K562 (cell line): ENCODE measurements around the gene BBC3. TPM values are rescaled to one million over a fixed set of nuclear protein-coding genes. Genes with fewer than 3 reads are reported as not detected.

Experiments
- CC2D1A ChIP-seq: fragments of 450-650 bp; IDR thresholded peaks from 2 replicates; pipeline ENCODE4 v1.6.1; 2017; ENCODE audit warnings: mild to moderate bottlenecking
- CCAR2 ChIP-seq: fragments of 200-400 bp; formaldehyde crosslinking; IDR thresholded peaks from 2 replicates; pipeline ENCODE4 v1.6.1; 2017; ENCODE audit warnings: mild to moderate bottlenecking, low read depth, low read length
- DACH1 ChIP-seq: fragments of 450-650 bp; IDR thresholded peaks from 2 replicates; pipeline ENCODE4 v1.6.1; 2018; ENCODE audit not compliant: partially characterized antibody
- DPF2 ChIP-seq: fragments of 450-650 bp; IDR thresholded peaks from 2 replicates; pipeline ENCODE4 v1.6.1; 2016
- ELF4 ChIP-seq: fragments of 450-650 bp; formaldehyde crosslinking; IDR thresholded peaks from 2 replicates; pipeline ENCODE4 v1.4.0; 2022; ENCODE audit warnings: missing genetic modification characterization
- FIP1L1 ChIP-seq: fragments of 200-400 bp; formaldehyde crosslinking; IDR thresholded peaks from 2 replicates; pipeline ENCODE4 v1.6.1; 2018; ENCODE audit warnings: mild to moderate bottlenecking, low read depth, low read length; ENCODE audit not compliant: poor library complexity, severe bottlenecking
- HMG20A ChIP-seq: fragments of 450-650 bp; formaldehyde crosslinking; conservative IDR thresholded peaks from 2 replicates; pipeline ENCODE4 v1.4.0; 2020; ENCODE audit warnings: mild to moderate bottlenecking, mixed read lengths
- LARP7 ChIP-seq: fragments of 450-650 bp; IDR thresholded peaks from 2 replicates; pipeline ENCODE4 v1.6.1; 2016
- MECOM ChIP-seq: fragments of 250-450 bp; sonication (Bioruptor Pico); IDR thresholded peaks from 2 replicates; pipeline ENCODE4 v1.8.0; 2022; ENCODE audit warnings: inconsistent platforms
- MEIS2 ChIP-seq: fragments of 450-650 bp; IDR thresholded peaks from 2 replicates; pipeline ENCODE4 v1.6.1; 2014; ENCODE audit warnings: mild to moderate bottlenecking; ENCODE audit not compliant: partially characterized antibody
- MYC ChIP-seq, 2 experiments: fragments of 250-450 bp in 1 of 2; sonication (Bioruptor Pico) in 1 of 2; IDR thresholded peaks; 2 replicates each; pipeline versions ENCODE4 v1.5.1 to v1.6.1; 2012 to 2021; ENCODE audit warnings: low read depth in 2 of 2, borderline replicate concordance in 1 of 2, improper control_type of control experiment in 1 of 2, low read length in 1 of 2, mild to moderate bottlenecking in 1 of 2, moderate library complexity in 1 of 2
- NCOA6 ChIP-seq: fragments of 450-650 bp; IDR thresholded peaks from 2 replicates; pipeline ENCODE4 v1.6.1; 2017; ENCODE audit warnings: mild to moderate bottlenecking
- NELFE ChIP-seq: IDR thresholded peaks from 2 replicates; pipeline ENCODE4 v1.6.1; 2011; ENCODE audit warnings: mild to moderate bottlenecking; ENCODE audit not compliant: insufficient read depth, insufficient read length
- NFE2L1 ChIP-seq: fragments of 450-650 bp; IDR thresholded peaks from 2 replicates; pipeline ENCODE4 v1.6.1; 2016; ENCODE audit warnings: missing genetic modification characterization, low read depth, mild to moderate bottlenecking, missing compliant biosample characterization, moderate library complexity, borderline replicate concordance
- NFRKB ChIP-seq: fragments of 450-650 bp; IDR thresholded peaks from 2 replicates; pipeline ENCODE4 v1.6.1; 2016; ENCODE audit warnings: low read depth
- NR2C1 ChIP-seq, 2 experiments: fragments of 450-650 bp; IDR thresholded peaks; 2 replicates each; pipeline ENCODE4 v1.6.1; 2017; ENCODE audit warnings: mild to moderate bottlenecking in 2 of 2, antibody characterized with exemption in 1 of 2, inconsistent platforms in 1 of 2, missing compliant biosample characterization in 1 of 2, missing genetic modification characterization in 1 of 2
- PCBP2 ChIP-seq: fragments of 200-400 bp; formaldehyde crosslinking; IDR thresholded peaks from 2 replicates; pipeline ENCODE4 v1.6.1; 2018; ENCODE audit warnings: low read length, low read depth, mild to moderate bottlenecking, moderate library complexity; ENCODE audit not compliant: poor library complexity, severe bottlenecking
- PHF20 ChIP-seq: fragments of 450-650 bp; IDR thresholded peaks from 2 replicates; pipeline ENCODE4 v1.6.1; 2018; ENCODE audit not compliant: partially characterized antibody
- PHF8 ChIP-seq: fragments of 200-600 bp; sonication (generic); IDR thresholded peaks from 2 replicates; pipeline ENCODE4 v1.6.1; 2012; ENCODE audit warnings: mixed run types, mild to moderate bottlenecking, inconsistent platforms, low read length, moderate library complexity, borderline replicate concordance
- PPARD ChIP-seq: fragments of 250-450 bp; sonication (Bioruptor Pico); IDR thresholded peaks from 2 replicates; pipeline ENCODE4 v1.8.0; 2022; ENCODE audit warnings: inconsistent platforms, mild to moderate bottlenecking, moderate library complexity
- SP1 ChIP-seq: sonication (generic); formaldehyde crosslinking; IDR thresholded peaks from 2 replicates; pipeline ENCODE4 v1.8.1; 2022; ENCODE audit warnings: mild to moderate bottlenecking, missing genetic modification reagents
- TEAD4 ChIP-seq, 2 experiments: sonication (generic) in 1 of 2; formaldehyde crosslinking in 1 of 2; IDR thresholded peaks; 2 replicates each; pipeline versions ENCODE4 v1.6.1 to v1.8.0; 2012 to 2022; ENCODE audit warnings: borderline replicate concordance in 1 of 2, inconsistent platforms in 1 of 2, low read length in 1 of 2, mild to moderate bottlenecking in 1 of 2, missing genetic modification reagents in 1 of 2
- ZNF140 ChIP-seq: fragments of 250-450 bp; sonication (Bioruptor Pico); IDR thresholded peaks from 2 replicates; pipeline ENCODE4 v1.8.0; 2021; ENCODE audit warnings: moderate library complexity, mild to moderate bottlenecking, inconsistent platforms
- ZNF146 ChIP-seq: IDR thresholded peaks from one replicate; pipeline ENCODE4 v1.6.1; 2018; ENCODE audit warnings: missing compliant biosample characterization; ENCODE audit not compliant: unreplicated experiment
- ZNF217 ChIP-seq: sonication (generic); formaldehyde crosslinking; IDR thresholded peaks from 2 replicates; pipeline ENCODE4 v1.8.0; 2022; ENCODE audit warnings: mild to moderate bottlenecking, missing genetic modification reagents
- ZNF239 ChIP-seq: fragments of 250-450 bp; sonication (Bioruptor Pico); IDR thresholded peaks from 2 replicates; pipeline ENCODE4 v1.4.0; 2020; ENCODE audit warnings: mild to moderate bottlenecking
- ZNF583 ChIP-seq: fragments of 250-450 bp; sonication (Bioruptor Pico); IDR thresholded peaks from 2 replicates; pipeline ENCODE4 v1.4.0; 2020
- ZNF644 ChIP-seq: fragments of 200-800 bp; sonication (Bioruptor generic); IDR thresholded peaks from 2 replicates; pipeline ENCODE4 v1.6.1; 2016; ENCODE audit warnings: low read depth, missing genetic modification characterization, missing compliant biosample characterization
- ZNF778 ChIP-seq: fragments of 450-650 bp; formaldehyde crosslinking; IDR thresholded peaks from 2 replicates; pipeline ENCODE4 v1.4.0; 2020; ENCODE audit warnings: mild to moderate bottlenecking, moderate library complexity
- polyA plus RNA-seq, 8 experiments: library from polyadenylated mRNA; depleted of rRNA in 4 of 8; stranded (reverse) in 5 of 8; unstranded in 3 of 8; fragments of >200 nt; fragmentation: Nextera tagmentation in 2 of 8; fragmentation: Illumina TruSeq in 1 of 8; extraction: Ambion mirVana in 2 of 8; extraction: Trizol in 1 of 8; gene quantifications; 2 replicates each; pipeline versions ENCODE4 v1.2.1 to v1.2.3, GENCODE V29; 2011 to 2014; ENCODE audit warnings: inconsistent platforms in 1 of 8, missing spikeins in 1 of 8
- total RNA-seq, 7 experiments: library from RNA; depleted of rRNA in 6 of 7; stranded (reverse); fragments of >200 nt in 6 of 7; fragmentation: Illumina TruSeq in 2 of 7; extraction: Trizol in 2 of 7; gene quantifications; 2 replicates each; pipeline versions ENCODE4 v1.2.1 to v1.2.3, GENCODE V29; 2011 to 2021; ENCODE audit warnings: low replicate concordance in 1 of 7
- TF ChIP-seq, protein P1 (sequence below): fragments of 250-450 bp; sonication (Bioruptor Pico); IDR thresholded peaks from 2 replicates; pipeline ENCODE4 v1.5.1; 2021; ENCODE audit warnings: mild to moderate bottlenecking

The BBC3 gene
- total and polyA plus RNA-seq, 9 of the 15 experiments (the other 6 are each of a cell fraction or from before 2014, with no cell fraction given) = 0.15 to 30.7 (median 4.8) TPM

DNA sequence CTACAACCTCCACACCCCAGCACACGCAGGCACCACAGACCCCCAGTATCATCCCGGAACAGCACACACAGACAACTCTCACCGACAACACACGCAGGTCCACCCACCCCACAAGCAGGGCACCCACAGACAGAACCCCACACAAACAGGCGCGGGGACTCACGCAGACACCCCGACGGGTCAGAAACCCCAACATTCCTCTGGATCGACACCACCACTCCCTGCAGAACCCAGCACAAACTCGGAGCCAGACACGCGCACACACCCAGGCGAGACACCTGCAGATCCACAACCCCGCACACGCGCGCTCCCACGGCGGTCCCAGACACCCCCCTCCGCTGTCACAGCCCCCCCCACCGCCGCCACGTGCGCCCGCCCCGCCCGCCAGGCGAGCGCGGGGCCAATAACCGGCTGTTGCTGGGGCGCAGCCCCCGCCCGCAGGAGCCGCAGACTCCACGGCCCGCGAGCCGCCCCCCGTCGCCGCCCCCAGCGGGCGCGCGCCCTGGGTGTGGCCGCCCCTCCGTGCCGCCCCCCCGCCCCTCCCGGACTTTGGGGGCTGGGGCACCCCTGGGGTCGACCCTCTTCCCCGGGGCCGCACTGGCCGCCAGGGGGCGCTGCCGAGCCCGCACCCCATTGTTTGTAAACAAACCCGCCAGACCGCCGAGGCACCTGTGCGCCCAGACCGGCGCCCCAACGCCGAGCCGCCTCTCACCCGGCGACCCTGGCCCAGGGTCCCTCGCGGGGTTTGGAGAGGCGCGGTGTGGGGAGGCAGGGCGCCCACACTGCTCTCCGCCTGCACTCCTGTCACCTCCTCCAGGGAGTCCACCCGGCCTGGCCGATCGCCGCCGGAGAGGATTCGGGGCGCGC is 712 bp downstream of the BBC3 start (continued):
- TF ChIP-seq MECOM (CRISPR knock-in tag) (no peak), SP1 (no peak; the same call in none of the 2 replicates), CCAR2 (no peak), NCOA6 (no peak), PHF8 (no peak), NR2C1 (IDR thresholded peaks at IDR 0.05) (no peak), NR2C1 (tag; IDR thresholded peaks at IDR 0.05) (no peak), MYC (IDR thresholded peaks at IDR 0.05; ENCODE audit: low read depth, low read length) (peak; percentile 60), MYC (CRISPR knock-in tag; IDR thresholded peaks at IDR 0.05; ENCODE audit: borderline replicate concordance, low read depth) (no peak), LARP7 (peak; percentile 96), ZNF778 (CRISPR knock-in tag) (no peak), NFRKB (peak; percentile 75; the same call in 1 of the 2 replicates), PHF20 (peak; percentile 47), ZNF644 (tag) (no peak), ZNF217 (CRISPR knock-in tag) (no peak), HMG20A (CRISPR knock-in tag) (no peak), PPARD (CRISPR knock-in tag) (no peak), ZNF583 (CRISPR knock-in tag) (0 out of 2 replicates have a peak, but pooled peaks have one; percentile 15), FIP1L1 (peak; percentile 38), TEAD4 (IDR thresholded peaks at IDR 0.05; ENCODE audit: low read length) (no peak), TEAD4 (CRISPR knock-in tag; IDR thresholded peaks at IDR 0.05; ENCODE audit: borderline replicate concordance) (no peak), CC2D1A (no peak; the same call in 1 of the 2 replicates), ZNF140 (CRISPR knock-in tag) (no peak), DACH1 (peak; percentile 49), DPF2 (no peak; the same call in 1 of the 2 replicates), MEIS2 (no peak), ZNF146 (CRISPR knock-in tag) (no peak), NFE2L1 (tag) (no peak), NELFE (no peak), PCBP2 (no peak), ELF4 (CRISPR knock-in tag) (no peak), ZNF239 (CRISPR knock-in tag) (no peak)
- TF ChIP-seq, protein P1, sequence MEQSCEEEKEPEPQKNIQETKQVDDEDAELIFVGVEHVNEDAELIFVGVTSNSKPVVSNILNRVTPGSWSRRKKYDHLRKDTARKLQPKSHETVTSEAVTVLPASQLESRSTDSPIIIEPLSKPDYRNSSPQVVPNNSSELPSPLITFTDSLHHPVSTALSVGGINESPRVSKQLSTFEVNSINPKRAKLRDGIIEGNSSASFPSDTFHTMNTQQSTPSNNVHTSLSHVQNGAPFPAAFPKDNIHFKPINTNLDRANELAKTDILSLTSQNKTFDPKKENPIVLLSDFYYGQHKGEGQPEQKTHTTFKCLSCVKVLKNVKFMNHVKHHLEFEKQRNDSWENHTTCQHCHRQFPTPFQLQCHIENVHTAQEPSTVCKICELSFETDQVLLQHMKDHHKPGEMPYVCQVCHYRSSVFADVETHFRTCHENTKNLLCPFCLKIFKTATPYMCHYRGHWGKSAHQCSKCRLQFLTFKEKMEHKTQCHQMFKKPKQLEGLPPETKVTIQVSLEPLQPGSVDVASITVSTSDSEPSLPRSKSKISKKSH (CRISPR knock-in tag) = no peak
